Liver (tissue), 9 donors: ENCODE data around the gene CLUH. TPM values are rescaled to one million over a fixed set of nuclear protein-coding genes. Genes with fewer than 3 reads are reported as not detected.
"Not testable (repeated sequence)": the region's sequence is repeated elsewhere in the genome, so short reads cannot be mapped to it uniquely, and the experiment has no call there.

Source experiments
- DNase-seq: peaks from one replicate; pipeline ENCODE4 v3.0.0-alpha.2; 2017; ENCODE audit warnings: low spot score
- H3K27ac ChIP-seq, 2 donors: one replicate each; pipeline ENCODE4 v1.7.0; 2013; ENCODE audit warnings: inconsistent platforms in 2 of 2, low read length in 2 of 2, control low read depth in 1 of 2, low read depth in 1 of 2, mild to moderate bottlenecking in 1 of 2
- H3K27me3 ChIP-seq, 4 donors: one replicate each; pipeline versions ENCODE4 v1.6.1 to v1.7.0; 2013; ENCODE audit warnings: low read length in 3 of 4, inconsistent platforms in 1 of 4, mild to moderate bottlenecking in 1 of 4, moderate library complexity in 1 of 4; ENCODE audit not compliant: control insufficient read depth in 4 of 4, insufficient read depth in 4 of 4
- H3K36me3 ChIP-seq, 4 donors: one replicate each; pipeline versions ENCODE4 v1.6.1 to v1.7.0; 2013; ENCODE audit warnings: low read length in 3 of 4, mild to moderate bottlenecking in 3 of 4, low read depth in 1 of 4, moderate library complexity in 1 of 4; ENCODE audit not compliant: control insufficient read depth in 4 of 4, insufficient read depth in 3 of 4
- H3K4me1 ChIP-seq, 4 donors: one replicate each; pipeline versions ENCODE4 v1.6.1 to v1.7.0; 2013; ENCODE audit warnings: low read length in 3 of 4, mild to moderate bottlenecking in 3 of 4, moderate library complexity in 1 of 4; ENCODE audit not compliant: control insufficient read depth in 4 of 4, insufficient read depth in 4 of 4
- H3K4me3 ChIP-seq, 3 donors: one replicate each; pipeline versions ENCODE4 v1.6.1 to v1.7.0; 2013; ENCODE audit warnings: low read length in 3 of 3, control low read depth in 1 of 3, low read depth in 1 of 3, mild to moderate bottlenecking in 1 of 3
- H3K9ac ChIP-seq, 2 donors: one replicate each; pipeline ENCODE4 v1.7.0; 2013; ENCODE audit warnings: low read length in 2 of 2, mild to moderate bottlenecking in 2 of 2, moderate library complexity in 2 of 2, control low read depth in 1 of 2, low read depth in 1 of 2
- H3K9me3 ChIP-seq, 4 donors: one replicate each; pipeline versions ENCODE4 v1.6.1 to v1.7.0; 2013; ENCODE audit warnings: low read length in 3 of 4; ENCODE audit not compliant: control insufficient read depth in 4 of 4
- CTCF ChIP-seq: fragments of 150-350 bp; IDR thresholded peaks from 2 replicates; pipeline ENCODE4 v1.5.1; 2017; ENCODE audit warnings: improper control_type of control experiment, low read depth, low read length; ENCODE audit not compliant: missing input control
- EGR1 ChIP-seq, 2 donors: IDR thresholded peaks; 2 replicates each; pipeline ENCODE4 v1.6.1; 2016 to 2018; ENCODE audit warnings: antibody characterized with exemption in 2 of 2, low read depth in 2 of 2
- FOXA2 ChIP-seq: IDR thresholded peaks from 2 replicates; pipeline ENCODE4 v1.6.1; 2016; ENCODE audit warnings: antibody characterized with exemption
- GABPA ChIP-seq, 2 donors: IDR thresholded peaks in 1 of 2; conservative IDR thresholded peaks in 1 of 2; 2 replicates each; pipeline ENCODE4 v1.6.1; 2016; ENCODE audit warnings: antibody characterized with exemption in 2 of 2, mild to moderate bottlenecking in 1 of 2, moderate library complexity in 1 of 2
- HNF4A ChIP-seq, 2 donors: conservative IDR thresholded peaks; 2 replicates each; pipeline ENCODE4 v1.6.1; 2016; ENCODE audit warnings: antibody characterized with exemption in 2 of 2, mild to moderate bottlenecking in 2 of 2
- HNF4G ChIP-seq: IDR thresholded peaks from 2 replicates; pipeline ENCODE4 v1.6.1; 2016; ENCODE audit warnings: antibody characterized with exemption
- JUND ChIP-seq, 2 donors: IDR thresholded peaks; 2 replicates each; pipeline ENCODE4 v1.6.1; 2016; ENCODE audit warnings: antibody characterized with exemption in 2 of 2
- MAX ChIP-seq: IDR thresholded peaks from 2 replicates; pipeline ENCODE4 v1.6.1; 2016; ENCODE audit warnings: antibody characterized with exemption
- NR2F2 ChIP-seq: IDR thresholded peaks from 2 replicates; pipeline ENCODE4 v1.6.1; 2016; ENCODE audit warnings: antibody characterized with exemption
- RXRA ChIP-seq, 2 donors: IDR thresholded peaks; 2 replicates each; pipeline ENCODE4 v1.6.1; 2017 to 2018; ENCODE audit warnings: antibody characterized with exemption in 2 of 2, mild to moderate bottlenecking in 1 of 2
- TAF1 ChIP-seq: conservative IDR thresholded peaks from 2 replicates; pipeline ENCODE4 v1.6.1; 2016; ENCODE audit warnings: antibody characterized with exemption, mild to moderate bottlenecking
- ZBTB33 ChIP-seq: IDR thresholded peaks from 2 replicates; pipeline ENCODE4 v1.6.1; 2016; ENCODE audit warnings: antibody characterized with exemption
- WGBS: extraction: QIAGEN DNeasy Blood & Tissue Kit; methylation state at CpG from one replicate; pipeline ENCODE4 v1.1.7; 2013; 5-methylcytosine and 5-hydroxymethylcytosine counted together
- polyA plus RNA-seq, 2 donors: library from polyadenylated mRNA; stranded (reverse) in 1 of 2; unstranded in 1 of 2; fragments of 200-250 nt in 1 of 2; fragments of >200 nt in 1 of 2; fragmentation: Nextera tagmentation in 1 of 2; extraction: Ambion mirVana in 1 of 2; gene quantifications; one replicate each; pipeline versions ENCODE4 v1.2.1 to v1.2.3, GENCODE V29; 2013 to 2015
- total RNA-seq, 2 donors: library from RNA; depleted of rRNA; stranded (reverse); fragments of >200 nt; gene quantifications; one replicate each; pipeline ENCODE4 v1.2.3, GENCODE V29; 2014
- donor health status: healthy.
- donor health status: healthy.
- donor health status: healthy.
- donor health status: healthy.
- donor health status: healthy.

CLUH gene
- total and polyA plus RNA-seq, 4 donors: 40.2 to 224 (median 102) TPM

GRCh38 chr17:2655546-2655945 lies 56.0 kb downstream of the CLUH start:
- Histone ChIP-seq H3K27me3 (no peaks in the 10 kb centered on the region), H3K9ac (no peak overlapping the region), H3K9me3 (no peaks in the 10 kb centered on the region), H3K36me3 (peaks cover 0 to 2% (median 1%) of the 10 kb centered on the region in 4 donors), H3K4me1 (peaks cover 0 to 6% (median 3%) of the 10 kb centered on the region in 4 donors), H3K27ac (no peak overlapping the region), H3K4me3 (no peak overlapping the region)
- no peak for DNase-seq
- 71% methylated on average over 7 of the region's 7 CpGs for WGBS
- TF ChIP-seq JUND (IDR thresholded peaks at IDR 0.05): no peak
- no peak for TF ChIP-seq CTCF
- TF ChIP-seq MAX: no peak
- TF ChIP-seq HNF4G: no peak
- no peak for TF ChIP-seq EGR1 (IDR thresholded peaks at IDR 0.05; ENCODE audit: low read depth in 2 of 2)
- TF ChIP-seq HNF4A (conservative IDR thresholded peaks at IDR 0.05): no peak
- TF ChIP-seq GABPA (IDR thresholded peaks at IDR 0.05 in 1 of 2, conservative IDR thresholded peaks at IDR 0.05 in 1 of 2): no peak
- TF ChIP-seq FOXA2: no peak

- WGBS: 97% methylated on average over 3 of the region's 3 CpGs
- H3K9me3 ChIP-seq, H3K9ac ChIP-seq, H3K36me3 ChIP-seq, H3K27ac ChIP-seq, H3K27me3 ChIP-seq, H3K4me1 ChIP-seq, DNase-seq, H3K4me3 ChIP-seq: not testable (repeated sequence)
Measured at GRCh38 chr17:2652911-2653310, 58.7 kb downstream of the CLUH start.

- WGBS: 97% methylated on average over 11 of the region's 11 CpGs
- H3K27me3 ChIP-seq: no peaks in the 10 kb centered on the region
Measured at GRCh38 chr17:2649191-2649590, 62.4 kb downstream of the CLUH start.

GRCh38 chr17:2647957-2648356 lies 63.6 kb downstream of the CLUH start:
- H3K27me3 ChIP-seq: no peaks in the 10 kb centered on the region
- no peak overlapping the region for H3K4me3 ChIP-seq
- H3K27ac ChIP-seq: no peak overlapping the region
- peaks cover 0 to 5% (median 2%) of the 10 kb centered on the region in 4 donors for H3K36me3 ChIP-seq
- H3K4me1 ChIP-seq: peaks cover 0 to 6% (median 4%) of the 10 kb centered on the region in 4 donors
- DNase-seq: no peak
- no peak overlapping the region for H3K9ac ChIP-seq
- 90% methylated on average over 6 of the region's 6 CpGs for WGBS
- H3K9me3 ChIP-seq: no peaks in the 10 kb centered on the region
- TF ChIP-seq ZBTB33 (no peak), HNF4G (no peak), NR2F2 (no peak)

More at GRCh38 chr17:2649191-2649590, 62.4 kb downstream of the CLUH start:
- H3K4me3 ChIP-seq: no peak overlapping the region
- H3K9me3 ChIP-seq: no peaks in the 10 kb centered on the region
- TF ChIP-seq NR2F2: no peak
- TF ChIP-seq RXRA (IDR thresholded peaks at IDR 0.05): no peak
- no peak for TF ChIP-seq TAF1
- peaks cover 0 to 4% (median 2%) of the 10 kb centered on the region in 4 donors for H3K36me3 ChIP-seq
- H3K4me1 ChIP-seq: peaks cover 0 to 6% (median 4%) of the 10 kb centered on the region in 4 donors
- DNase-seq: no peak
- H3K27ac ChIP-seq: no peak overlapping the region
- no peak overlapping the region for H3K9ac ChIP-seq
